ENCODE data around the gene CALN1. TPM values are rescaled to one million over a fixed set of nuclear protein-coding genes. Genes with fewer than 3 reads are reported as not detected.
"Not testable (repeated sequence)": the region's sequence is repeated elsewhere in the genome, so short reads cannot be mapped to it uniquely, and the experiment has no call there.

Gene CALN1
- total RNA-seq, 1 donor from 2014 or later = not detected

DNA sequence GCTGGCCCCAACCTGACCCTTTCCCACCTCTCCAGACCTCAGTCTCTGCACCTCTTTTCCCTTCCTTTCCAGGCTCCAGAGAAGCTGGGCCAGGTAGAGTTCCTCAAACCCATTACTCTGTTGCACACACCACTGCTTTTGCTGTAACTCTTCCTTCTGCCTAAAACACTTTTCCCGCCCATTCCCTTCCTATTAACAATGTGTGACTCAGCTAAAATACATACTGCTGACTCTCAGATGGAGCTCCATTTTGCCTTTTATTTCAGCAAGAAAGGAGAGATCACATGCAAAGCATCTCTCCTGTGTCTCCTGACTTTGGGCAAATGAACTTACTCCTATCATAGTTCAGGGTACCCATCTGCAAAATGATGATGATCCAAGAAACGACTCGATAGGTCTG lies 201.0 kb downstream of the CALN1 start:
- Mint-ChIP-seq H3K4me3 (ENCODE audit: unreplicated experiment) (no peak overlapping the region), H3K9me3 (ENCODE audit: unreplicated experiment) (peaks cover 41% of the 10 kb centered on the region), H3K27me3 (ENCODE audit: unreplicated experiment) (no peaks in the 10 kb centered on the region), H3K36me3 (ENCODE audit: unreplicated experiment) (no peaks in the 10 kb centered on the region), H3K4me1 (ENCODE audit: unreplicated experiment) (no peaks in the 10 kb centered on the region), H3K27ac (ENCODE audit: unreplicated experiment) (no peak overlapping the region)
- TF ChIP-seq, protein P1, sequence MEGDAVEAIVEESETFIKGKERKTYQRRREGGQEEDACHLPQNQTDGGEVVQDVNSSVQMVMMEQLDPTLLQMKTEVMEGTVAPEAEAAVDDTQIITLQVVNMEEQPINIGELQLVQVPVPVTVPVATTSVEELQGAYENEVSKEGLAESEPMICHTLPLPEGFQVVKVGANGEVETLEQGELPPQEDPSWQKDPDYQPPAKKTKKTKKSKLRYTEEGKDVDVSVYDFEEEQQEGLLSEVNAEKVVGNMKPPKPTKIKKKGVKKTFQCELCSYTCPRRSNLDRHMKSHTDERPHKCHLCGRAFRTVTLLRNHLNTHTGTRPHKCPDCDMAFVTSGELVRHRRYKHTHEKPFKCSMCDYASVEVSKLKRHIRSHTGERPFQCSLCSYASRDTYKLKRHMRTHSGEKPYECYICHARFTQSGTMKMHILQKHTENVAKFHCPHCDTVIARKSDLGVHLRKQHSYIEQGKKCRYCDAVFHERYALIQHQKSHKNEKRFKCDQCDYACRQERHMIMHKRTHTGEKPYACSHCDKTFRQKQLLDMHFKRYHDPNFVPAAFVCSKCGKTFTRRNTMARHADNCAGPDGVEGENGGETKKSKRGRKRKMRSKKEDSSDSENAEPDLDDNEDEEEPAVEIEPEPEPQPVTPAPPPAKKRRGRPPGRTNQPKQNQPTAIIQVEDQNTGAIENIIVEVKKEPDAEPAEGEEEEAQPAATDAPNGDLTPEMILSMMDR (IDR thresholded peaks at IDR 0.05) = no peak
- no peak for DNase-seq (ENCODE audit: extremely low spot score, unreplicated experiment)

DNA sequence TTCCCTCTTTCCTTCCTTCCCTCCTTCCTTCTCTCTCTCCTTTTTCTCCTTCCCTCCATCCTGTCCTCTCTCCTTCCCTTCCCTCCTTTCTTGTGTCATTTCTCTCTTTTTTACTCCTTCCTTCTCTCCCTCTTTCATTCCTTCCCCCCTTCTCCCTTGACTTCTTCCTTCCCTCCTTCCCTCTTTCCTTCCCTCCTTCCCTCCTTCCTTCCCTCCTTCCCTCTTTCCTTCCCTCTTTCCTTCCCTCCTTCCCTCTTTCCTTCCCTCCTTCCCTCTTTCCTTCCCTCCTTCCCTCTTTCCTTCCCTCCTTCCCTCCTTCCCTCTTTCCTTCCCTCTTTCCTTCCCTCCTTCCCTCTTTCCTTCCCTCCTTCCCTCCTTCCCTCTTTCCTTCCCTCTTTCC lies 203.1 kb downstream of the CALN1 start:
- H3K4me1 Mint-ChIP-seq (ENCODE audit: unreplicated experiment); H3K36me3 Mint-ChIP-seq (ENCODE audit: unreplicated experiment); H3K4me3 Mint-ChIP-seq (ENCODE audit: unreplicated experiment); DNase-seq (ENCODE audit: extremely low spot score, unreplicated experiment); H3K27me3 Mint-ChIP-seq (ENCODE audit: unreplicated experiment); H3K27ac Mint-ChIP-seq (ENCODE audit: unreplicated experiment): not testable (repeated sequence)
- peaks cover 40% of the 10 kb centered on the region for H3K9me3 Mint-ChIP-seq (ENCODE audit: unreplicated experiment)

DNA sequence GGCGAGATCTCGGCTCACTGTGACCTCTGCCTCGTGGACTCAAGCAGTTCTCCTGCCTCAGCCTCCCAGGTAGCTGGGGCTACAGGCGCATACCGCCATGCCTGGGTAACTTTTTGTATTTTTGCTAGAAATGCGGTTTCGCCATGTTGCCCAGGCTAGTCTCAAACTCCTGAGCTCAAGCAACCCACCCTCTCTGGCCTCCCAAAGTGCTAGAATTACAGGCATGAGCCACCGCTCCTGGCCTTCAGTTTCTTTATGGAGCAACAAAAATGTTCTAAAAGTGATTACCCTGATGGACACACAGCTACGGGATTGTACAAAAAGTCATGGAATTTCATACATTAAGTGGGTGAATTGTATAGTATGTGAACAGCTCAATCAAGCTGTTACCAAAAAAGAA lies 216.0 kb downstream of the CALN1 start:
- no peaks in the 10 kb centered on the region for H3K36me3 Mint-ChIP-seq (ENCODE audit: unreplicated experiment)
- H3K4me3 Mint-ChIP-seq (ENCODE audit: unreplicated experiment) = no peak overlapping the region
- peaks cover 30% of the 10 kb centered on the region for H3K9me3 Mint-ChIP-seq (ENCODE audit: unreplicated experiment)
- H3K27ac Mint-ChIP-seq (ENCODE audit: unreplicated experiment) = no peak overlapping the region
- H3K27me3 Mint-ChIP-seq (ENCODE audit: unreplicated experiment) = no peaks in the 10 kb centered on the region
- TF ChIP-seq, protein P1 (IDR thresholded peaks at IDR 0.05) = no peak
- H3K4me1 Mint-ChIP-seq (ENCODE audit: unreplicated experiment) = no peaks in the 10 kb centered on the region
- no peak for DNase-seq (ENCODE audit: extremely low spot score, unreplicated experiment)

DNA sequence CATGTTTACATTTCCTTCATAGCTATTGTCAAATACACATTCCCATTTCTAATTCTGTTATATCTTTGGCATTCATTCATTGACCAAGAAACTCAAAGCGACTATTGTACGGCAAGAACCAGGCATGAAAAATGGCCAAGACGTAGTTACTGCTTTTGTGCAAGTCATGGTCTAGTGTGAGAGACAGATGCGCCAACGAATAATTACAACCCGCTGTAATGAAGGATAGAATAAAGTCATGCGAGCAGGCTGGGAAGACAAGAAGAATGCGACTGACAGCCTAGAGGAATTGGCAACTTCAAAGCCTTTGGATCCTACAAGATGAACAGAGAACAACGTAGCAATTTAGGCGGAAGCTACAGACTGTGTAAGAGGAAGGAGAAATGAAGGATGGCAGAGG lies 221.2 kb downstream of the CALN1 start:
- no peak overlapping the region for H3K27ac Mint-ChIP-seq (ENCODE audit: unreplicated experiment)
- peaks cover 36% of the 10 kb centered on the region for H3K9me3 Mint-ChIP-seq (ENCODE audit: unreplicated experiment)
- no peaks in the 10 kb centered on the region for H3K27me3 Mint-ChIP-seq (ENCODE audit: unreplicated experiment)
- TF ChIP-seq, protein P1 (IDR thresholded peaks at IDR 0.05) = no peak
- DNase-seq (ENCODE audit: extremely low spot score, unreplicated experiment) = no peak
- no peaks in the 10 kb centered on the region for H3K36me3 Mint-ChIP-seq (ENCODE audit: unreplicated experiment)
- no peaks in the 10 kb centered on the region for H3K4me1 Mint-ChIP-seq (ENCODE audit: unreplicated experiment)
- H3K4me3 Mint-ChIP-seq (ENCODE audit: unreplicated experiment) = no peak overlapping the region

DNA sequence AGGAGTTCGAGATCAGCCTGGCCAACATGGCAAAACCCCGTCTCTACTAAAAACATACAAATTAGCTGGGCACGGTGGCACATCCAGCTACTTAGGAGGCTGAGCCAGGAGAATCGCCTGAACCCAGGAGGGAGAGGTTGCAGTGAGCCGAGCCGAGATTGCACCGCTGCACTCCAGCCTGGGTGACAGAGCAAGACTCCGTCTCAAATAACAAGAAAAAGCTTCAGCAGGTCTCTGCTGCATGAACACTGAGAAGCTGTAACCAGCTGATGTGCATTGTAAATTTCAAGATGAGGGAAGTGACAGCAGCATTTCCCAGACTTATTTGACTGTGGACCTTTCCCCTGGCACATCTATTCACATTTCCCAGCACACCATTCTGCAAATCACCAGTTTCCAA lies 222.0 kb downstream of the CALN1 start:
- DNase-seq (ENCODE audit: extremely low spot score, unreplicated experiment) = no peak
- TF ChIP-seq, protein P1 (IDR thresholded peaks at IDR 0.05) = no peak
- Mint-ChIP-seq H3K27me3 (ENCODE audit: unreplicated experiment) (no peaks in the 10 kb centered on the region), H3K27ac (ENCODE audit: unreplicated experiment) (no peak overlapping the region), H3K9me3 (ENCODE audit: unreplicated experiment) (peaks cover 34% of the 10 kb centered on the region), H3K36me3 (ENCODE audit: unreplicated experiment) (no peaks in the 10 kb centered on the region), H3K4me1 (ENCODE audit: unreplicated experiment) (no peaks in the 10 kb centered on the region), H3K4me3 (ENCODE audit: unreplicated experiment) (no peak overlapping the region)

DNA sequence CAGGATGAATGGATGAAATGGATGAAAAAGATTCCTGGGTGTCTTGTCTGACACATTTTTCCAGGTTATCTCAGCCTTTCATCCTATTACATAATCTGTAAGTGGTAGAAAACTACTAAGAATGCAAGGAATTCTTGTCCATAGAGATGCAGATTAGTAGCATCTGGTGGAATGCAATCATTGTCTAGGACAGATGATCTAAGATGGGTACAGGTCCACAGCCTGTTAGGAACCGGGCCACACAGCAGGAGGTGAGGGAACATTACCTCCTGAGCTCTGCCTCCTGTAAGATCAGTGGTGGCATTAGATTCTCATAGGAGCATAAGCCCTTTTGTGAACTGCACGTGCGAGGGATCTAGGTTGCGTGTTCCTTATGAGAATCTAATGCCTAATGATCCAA lies 225.0 kb downstream of the CALN1 start:
- Mint-ChIP-seq H3K9me3 (ENCODE audit: unreplicated experiment) (peaks cover 42% of the 10 kb centered on the region), H3K4me1 (ENCODE audit: unreplicated experiment) (no peaks in the 10 kb centered on the region), H3K36me3 (ENCODE audit: unreplicated experiment) (no peaks in the 10 kb centered on the region), H3K4me3 (ENCODE audit: unreplicated experiment) (no peak overlapping the region), H3K27me3 (ENCODE audit: unreplicated experiment) (no peaks in the 10 kb centered on the region), H3K27ac (ENCODE audit: unreplicated experiment) (no peak overlapping the region)
- TF ChIP-seq, protein P1 (IDR thresholded peaks at IDR 0.05) = no peak
- DNase-seq (ENCODE audit: extremely low spot score, unreplicated experiment) = no peak

Measured in osteocyte (in vitro differentiated cells).